T-helper 9 cell (primary cell): ENCODE measurements around the gene NKX2-8.
"Not testable (repeated sequence)": the region's sequence is repeated elsewhere in the genome, so short reads cannot be mapped to it uniquely, and the experiment has no call there.

Experiments used
- DNase-seq: peaks from one replicate; pipeline ENCODE4 v3.0.0-alpha.2; 2020

NKX2-8 gene

DNA sequence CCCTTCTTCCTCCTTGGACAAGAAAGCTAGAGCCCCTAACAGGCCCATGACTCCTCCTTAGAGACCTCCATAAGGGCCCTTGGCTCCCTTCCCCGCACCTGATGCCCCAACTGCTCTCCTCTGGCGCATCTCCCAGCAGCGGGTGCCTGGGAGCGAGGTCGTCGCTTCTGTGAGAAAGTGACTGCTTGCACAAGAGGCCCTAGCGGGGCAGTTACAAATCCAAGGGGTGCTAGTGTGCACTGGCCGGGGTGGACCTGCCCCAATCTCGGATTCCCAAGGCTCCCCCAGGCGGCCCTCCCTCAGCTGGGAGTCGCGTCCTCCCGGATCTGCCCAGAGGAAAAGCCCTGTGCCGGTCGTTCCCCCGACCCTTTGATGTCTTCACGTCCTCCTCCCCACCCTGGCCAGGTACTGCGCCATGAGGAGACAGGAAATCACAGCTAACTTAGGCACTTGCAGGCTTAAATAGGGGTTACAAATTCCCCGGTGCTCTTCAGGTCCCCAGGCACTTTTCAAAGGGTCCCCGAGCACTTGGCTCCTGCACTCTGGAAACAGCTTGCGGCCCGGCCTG, 2.8 kb downstream of the NKX2-8 start:
- DNase-seq = no peak

DNA sequence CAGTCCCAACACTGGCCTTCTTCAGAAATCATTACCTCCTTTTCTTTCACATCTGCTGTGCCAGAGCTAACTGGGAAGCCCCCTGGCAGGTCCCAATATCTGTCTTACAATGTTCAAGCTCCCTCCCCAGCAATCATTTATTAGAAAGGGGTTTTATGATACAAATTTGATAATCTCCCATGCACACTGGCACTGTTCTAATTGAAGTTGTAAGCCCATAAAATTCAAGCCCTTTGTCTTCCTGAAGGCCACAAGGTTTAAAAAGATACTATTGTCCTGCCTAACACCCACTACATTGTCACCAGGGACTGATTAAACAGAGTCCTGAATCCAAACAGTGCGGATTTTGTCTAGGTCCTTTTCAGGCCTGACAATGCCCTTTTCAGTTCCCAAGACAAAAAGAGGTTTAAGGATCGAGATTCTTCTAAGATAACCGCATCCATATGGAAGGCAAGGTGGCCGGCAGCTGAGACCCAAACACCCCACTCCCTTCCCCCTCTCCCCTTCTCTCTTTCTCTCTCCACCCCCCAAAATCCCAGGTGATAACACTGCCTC, 3.3 kb downstream of the NKX2-8 start:
- DNase-seq = no peak

DNA sequence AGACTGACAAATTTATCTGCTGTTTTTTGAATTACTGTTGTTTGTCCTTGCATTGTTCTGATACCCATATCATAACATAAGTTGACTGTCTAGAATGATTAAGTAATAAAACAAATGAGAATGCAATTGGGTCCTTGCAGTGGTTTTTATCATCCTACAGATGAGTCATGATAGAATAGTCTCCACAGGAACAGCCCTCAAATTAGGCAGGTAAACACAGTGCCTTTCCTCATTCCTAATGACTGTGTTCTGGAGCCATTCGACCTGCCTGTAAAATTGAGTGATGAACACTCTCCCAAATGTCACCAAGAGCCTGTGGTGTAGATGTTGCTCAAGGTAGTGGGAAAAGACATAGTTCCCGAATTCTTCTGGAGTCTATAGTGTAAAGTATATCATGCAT, 12.3 kb downstream of the NKX2-8 start:
- no peak for DNase-seq

GRCh38 chr14:36556811-36557433, 25.5 kb downstream of the NKX2-8 start:
- no peak for DNase-seq

- no peak for DNase-seq
Observed at GRCh38 chr14:36555998-36556743, 26.2 kb downstream of the NKX2-8 start.

DNA sequence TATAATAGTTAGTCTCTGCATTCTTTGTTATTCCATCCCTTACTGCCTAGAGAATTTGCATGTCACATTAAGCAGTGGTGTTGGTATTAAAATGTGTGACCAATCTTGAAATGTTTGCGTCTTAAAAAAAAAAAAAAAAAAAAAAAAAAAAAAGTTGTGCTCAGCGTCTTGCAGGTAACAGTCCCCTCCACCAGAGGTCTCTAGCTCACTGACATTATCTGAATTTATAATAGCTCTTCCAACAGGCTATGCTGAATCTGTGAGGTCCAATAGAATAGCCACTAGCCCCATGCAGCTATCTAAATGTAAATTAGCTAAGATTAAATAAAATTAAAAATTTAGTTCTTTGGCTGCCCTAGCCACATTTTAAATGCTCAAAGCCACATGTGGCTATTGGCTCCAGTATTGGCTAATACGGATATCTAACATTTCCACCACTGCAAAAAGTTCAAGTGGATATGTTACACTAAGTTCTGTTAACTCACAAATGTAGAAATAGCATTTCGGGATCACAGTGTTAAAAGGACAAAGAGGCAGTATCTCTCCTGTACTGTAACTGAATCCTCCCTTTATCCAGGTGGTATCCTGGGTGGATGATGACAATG, 28.7 kb downstream of the NKX2-8 start:
- DNase-seq = no peak

DNA sequence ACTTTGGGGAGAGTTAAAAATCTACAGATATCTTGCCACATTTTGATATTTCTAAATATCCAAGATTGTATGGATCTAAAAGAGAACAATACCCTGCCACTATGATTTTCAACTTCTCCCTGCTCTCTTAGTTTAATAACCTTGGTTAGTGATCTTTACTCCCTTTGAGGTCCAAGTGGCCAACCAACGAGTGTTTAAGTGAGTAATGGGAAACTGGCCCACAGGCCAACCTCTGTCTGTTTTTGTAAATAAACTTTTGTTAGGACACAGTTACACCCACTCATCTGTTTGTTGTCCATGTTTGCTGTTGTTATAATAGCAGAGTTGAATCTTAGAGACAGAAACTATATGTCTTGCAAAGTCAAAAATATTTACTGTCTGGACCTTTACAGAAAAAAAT, 31.5 kb downstream of the NKX2-8 start:
- DNase-seq = no peak

GRCh38 chr14:36544280-36544679, 38.1 kb downstream of the NKX2-8 start:
- not testable (repeated sequence) for DNase-seq

DNA sequence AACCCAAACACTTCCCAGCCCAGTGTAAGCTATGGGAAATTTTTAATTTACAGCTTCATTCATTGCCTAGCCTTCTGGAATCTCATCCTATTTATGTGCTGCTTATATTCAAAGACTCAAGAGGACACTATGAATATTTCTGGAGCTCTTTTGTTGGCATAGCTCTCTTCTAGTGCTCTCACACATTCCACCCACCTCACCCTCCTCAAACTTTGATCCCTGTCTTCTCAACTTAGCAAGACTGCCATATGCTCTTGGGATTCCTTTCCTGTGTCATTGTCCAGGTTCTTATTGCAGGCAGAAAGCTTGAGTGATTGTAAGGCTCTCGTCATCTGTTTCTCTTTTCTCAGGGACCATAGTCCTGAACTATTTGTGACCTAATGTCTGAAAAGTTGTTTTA, 44.4 kb downstream of the NKX2-8 start:
- no peak for DNase-seq
